ENCODE measurements around the gene XRCC5.

Gene XRCC5

DNA sequence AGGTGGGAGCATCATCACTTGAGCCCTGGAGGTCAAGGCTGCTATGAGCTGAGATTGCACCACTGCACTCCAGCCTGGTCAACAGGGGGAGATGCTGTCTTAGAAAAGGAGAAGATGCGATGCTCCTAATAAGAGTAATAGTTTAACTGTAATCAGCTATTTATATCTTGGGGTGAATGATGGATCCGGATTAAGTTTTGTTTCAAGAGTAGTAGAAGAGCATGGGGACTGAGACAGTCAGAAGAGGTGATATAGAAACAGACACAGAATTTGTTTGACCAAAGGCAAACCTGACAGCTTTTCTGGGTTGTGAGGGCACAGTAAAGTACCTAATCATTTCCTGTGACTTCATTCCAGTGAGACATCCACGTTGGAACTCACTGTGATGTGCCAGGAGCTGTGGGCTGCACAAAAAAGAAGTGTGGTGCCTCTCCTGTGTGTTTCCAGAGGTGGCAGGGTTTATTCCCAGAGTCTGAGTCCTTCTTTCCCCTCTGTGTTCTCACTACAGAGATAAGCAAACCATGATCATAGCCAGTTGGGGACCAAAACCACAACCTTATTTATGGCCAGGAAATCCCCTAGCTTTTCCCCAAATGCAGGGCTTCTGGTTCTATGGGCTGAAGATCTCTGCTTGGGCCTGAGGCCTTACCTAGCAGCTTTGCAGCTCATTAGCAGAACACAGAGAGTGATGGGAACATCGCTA, 113.7 kb downstream of the XRCC5 start:
- no peak for DNase-seq (ENCODE audit: extremely low read depth in 1 of 2, low read depth in 1 of 2)

DNA sequence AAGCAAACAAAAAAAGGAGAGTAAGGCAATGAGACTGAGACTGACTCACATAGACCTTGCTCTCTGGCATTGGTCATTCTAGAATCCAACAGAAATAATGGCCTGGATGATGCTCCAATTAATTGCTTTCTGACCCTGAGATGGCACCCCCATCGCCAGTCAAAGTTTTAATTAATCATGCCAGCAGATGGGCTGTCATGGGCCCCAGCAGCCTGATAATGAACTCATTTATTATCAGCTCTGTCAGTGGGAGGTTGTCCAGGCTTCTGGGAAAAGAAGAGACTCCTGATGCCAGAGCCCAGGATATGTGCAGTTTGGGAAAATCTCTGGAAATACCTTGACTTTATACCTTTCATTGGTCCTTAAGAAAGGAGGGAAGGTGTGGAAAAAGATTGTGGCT, 115.2 kb downstream of the XRCC5 start:
- DNase-seq (ENCODE audit: extremely low read depth in 1 of 2, low read depth in 1 of 2): no peak

DNA sequence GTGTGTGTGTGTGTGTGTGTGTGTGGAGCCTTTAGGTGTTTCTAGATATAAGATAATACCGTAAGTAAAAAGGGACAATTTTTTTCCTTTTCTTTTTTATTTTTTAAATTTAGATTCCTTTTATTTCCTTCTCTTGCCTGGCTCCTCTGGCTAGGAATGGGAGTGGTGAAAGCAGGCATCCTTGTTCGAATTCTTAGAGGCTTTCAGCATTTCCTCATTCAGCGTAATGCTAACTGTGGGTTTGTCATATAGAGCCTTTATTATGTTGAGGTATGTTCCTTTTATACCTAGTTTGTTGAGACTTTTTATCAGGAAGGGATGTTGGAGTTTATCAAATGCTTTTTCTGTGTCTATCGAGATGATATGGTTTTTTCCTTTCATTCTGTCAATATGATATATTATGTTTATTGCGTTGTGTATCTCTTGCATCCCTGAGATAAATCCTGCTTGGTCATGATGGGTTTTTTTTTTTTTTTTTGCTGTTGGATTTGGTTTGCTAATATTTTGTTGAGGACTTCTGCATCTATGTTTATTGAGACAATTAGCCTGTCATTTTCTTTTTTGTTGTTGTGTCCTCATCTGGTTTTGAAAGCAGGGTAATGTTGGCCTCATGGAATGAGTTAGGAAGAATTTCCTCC, 120.2 kb downstream of the XRCC5 start:
- DNase-seq (ENCODE audit: extremely low read depth in 1 of 2, low read depth in 1 of 2): no peak

DNA sequence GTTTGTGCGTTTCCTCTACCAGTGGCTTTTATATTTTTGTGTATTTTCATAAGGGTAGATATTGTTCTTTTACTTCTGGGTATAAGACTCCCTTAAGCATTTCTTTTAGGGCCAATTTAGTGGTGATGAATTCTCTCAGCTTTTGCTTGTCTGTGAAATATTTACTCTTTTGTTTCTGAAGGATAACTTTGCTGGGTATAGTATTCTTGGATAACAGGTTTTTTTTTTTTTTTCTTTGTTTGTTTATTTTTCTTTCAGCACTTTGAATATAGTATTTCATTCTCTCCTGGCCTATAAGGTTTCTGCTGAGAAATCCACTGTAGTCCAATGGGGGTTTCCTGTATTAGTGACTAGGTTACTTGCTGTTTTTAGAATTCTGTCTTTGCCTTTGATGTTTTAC, 122.7 kb downstream of the XRCC5 start:
- no peak for DNase-seq (ENCODE audit: extremely low read depth in 1 of 2, low read depth in 1 of 2)

DNA sequence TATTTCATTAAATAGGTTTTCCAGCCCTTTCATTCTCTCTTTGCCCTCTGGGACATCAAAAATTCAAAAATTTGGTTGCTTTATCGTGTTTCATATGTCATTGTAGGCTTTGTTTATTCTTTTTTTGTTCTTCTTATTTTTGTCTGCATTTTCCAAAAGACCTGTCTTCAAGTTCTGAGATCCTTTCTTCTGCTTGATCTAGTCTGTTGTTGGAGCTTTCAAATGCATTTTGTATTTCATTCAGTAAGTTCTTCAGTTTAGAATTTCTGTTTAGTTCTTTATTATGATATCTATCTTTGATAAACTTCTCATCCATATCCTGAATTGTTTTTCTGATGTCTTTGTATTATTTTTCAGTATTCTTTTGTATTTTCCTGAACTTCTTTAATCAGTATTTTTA, 123.6 kb downstream of the XRCC5 start:
- DNase-seq (ENCODE audit: extremely low read depth in 1 of 2, low read depth in 1 of 2): no peak

DNA sequence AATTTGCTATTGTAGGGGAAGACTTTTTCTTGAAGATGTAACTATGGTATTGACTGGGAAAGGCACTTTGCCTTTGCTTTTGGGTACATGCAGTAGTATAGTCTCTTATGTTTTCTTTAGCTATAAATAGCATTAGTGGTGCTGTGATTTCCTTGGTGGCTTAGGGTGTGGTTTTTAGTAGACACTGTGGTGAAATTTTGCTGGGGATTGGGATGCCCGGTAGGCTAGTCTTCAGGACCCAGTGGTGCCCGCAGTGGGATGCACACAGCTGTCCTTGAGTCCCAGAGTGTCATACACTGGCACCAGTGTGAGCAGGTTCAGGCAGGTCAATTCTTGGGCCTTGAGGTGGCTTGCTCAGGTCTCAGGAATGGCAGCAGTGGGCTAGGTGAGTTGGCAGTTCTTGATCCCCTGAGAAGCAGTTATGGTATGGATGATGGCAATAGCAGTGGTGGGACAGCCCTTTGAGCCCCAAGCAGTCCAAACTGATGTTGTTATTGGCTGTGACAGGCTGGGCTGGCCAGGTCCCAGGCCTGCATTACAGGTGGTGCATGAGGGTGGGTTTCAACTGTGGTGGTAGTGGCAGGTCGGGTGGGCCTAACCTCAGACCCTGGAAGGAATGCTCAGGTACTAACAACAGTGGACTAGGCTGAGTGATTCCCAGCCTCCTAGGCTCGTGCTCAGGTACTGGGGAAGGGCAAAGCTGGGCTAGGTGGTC, 124.3 kb downstream of the XRCC5 start:
- no peak for DNase-seq (ENCODE audit: extremely low read depth in 1 of 2, low read depth in 1 of 2)

DNA sequence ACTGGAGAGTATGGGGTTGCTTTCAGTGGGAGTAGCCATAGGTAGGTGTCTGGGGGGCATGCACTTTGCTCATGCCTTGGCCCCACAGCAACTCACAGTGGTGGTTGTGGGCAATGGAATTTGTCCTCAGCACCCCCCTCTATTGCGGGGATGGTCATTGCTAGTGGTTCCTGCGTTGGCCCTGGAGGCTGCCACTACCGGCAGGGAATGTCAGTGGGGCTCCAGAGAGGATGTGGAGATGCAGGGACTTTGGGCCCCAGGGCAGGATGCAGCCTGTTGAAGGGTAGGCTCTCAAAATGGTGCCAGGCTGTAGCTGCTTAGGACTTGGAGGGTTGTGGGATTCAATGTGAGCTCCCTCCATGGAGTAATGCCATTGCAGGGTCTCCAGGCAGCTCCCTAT, 125.0 kb downstream of the XRCC5 start:
- no peak for DNase-seq (ENCODE audit: extremely low read depth in 1 of 2, low read depth in 1 of 2)

DNA sequence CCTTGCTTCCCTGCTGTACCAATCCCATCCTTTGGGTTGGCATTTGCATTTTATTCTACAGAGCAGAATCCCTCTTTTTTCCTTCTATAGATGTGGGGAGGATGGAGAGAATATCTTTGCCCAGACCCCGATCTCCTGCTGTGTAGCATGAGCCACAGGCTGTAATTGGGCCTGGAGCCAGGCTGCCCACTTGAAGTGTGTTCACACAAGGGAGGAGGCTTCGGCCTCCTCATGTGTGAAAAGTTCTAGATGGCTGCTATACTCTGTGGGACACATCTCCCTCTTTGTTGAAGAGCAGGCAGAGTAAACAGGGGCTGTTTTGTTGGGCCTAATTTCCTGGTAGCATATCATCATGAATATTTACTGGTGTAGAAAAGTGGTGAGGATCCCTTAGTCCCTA, 126.3 kb downstream of the XRCC5 start:
- no peak for DNase-seq (ENCODE audit: extremely low read depth in 1 of 2, low read depth in 1 of 2)

DNA sequence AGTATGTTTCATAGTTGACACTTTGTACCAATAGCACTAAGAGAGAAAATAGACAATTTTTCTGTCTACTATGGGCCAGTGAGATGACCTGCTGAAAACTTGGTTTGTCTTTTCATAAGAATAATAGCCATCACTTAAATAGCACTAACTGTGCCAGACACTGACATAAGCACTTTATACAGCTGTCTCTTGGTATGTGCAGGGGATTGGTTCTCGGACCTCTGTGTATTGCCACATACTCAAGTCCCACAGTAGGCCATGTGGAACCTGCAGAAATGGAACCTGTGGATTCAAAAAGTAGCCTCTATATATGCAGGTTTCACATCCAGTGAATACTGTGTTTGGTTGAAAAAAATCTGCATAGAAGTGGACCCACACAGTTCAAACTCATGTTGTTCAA, 126.7 kb downstream of the XRCC5 start:
- DNase-seq (ENCODE audit: extremely low read depth in 1 of 2, low read depth in 1 of 2): no peak

DNA sequence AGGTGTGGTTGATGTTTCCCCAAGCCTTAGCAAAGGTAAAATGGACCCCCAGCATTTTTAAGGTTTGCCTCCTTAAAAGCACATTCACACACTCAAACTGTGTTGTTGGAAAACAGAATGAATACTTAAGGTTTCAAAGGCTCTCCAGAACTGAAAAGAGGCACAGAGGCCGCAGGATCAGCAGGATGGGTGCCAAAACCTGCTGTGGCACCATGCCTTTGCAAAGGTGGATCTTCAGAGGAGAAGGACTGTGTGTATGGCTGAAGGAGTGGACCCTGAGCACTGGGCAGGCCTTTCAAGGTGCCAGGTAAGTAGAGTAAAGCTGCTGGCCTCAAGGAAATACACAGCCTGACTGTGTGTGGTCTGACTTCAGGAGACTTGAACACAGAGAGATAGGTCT, 127.3 kb downstream of the XRCC5 start:
- DNase-seq (ENCODE audit: extremely low read depth in 1 of 2, low read depth in 1 of 2): no peak

DNA sequence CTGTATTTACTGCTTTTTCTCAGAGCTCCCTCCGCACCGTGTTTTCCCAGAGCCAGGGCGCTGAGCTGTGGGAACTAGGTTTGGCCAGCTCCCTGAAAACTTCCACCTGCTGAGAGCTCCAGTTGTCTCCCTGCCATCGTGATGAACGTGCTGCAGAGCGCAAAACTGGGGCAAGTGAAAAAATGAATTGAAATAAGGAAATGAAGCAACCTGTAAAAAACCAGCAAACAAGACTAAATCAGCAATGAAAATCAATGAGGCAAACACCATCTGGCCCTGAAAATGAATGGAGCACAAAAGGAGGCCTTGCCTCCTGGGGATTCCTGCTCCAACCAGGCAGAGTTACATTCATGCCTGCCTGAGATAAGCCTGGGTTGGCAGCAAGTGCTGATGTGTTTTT, 133.2 kb downstream of the XRCC5 start:
- DNase-seq (ENCODE audit: extremely low read depth in 1 of 2, low read depth in 1 of 2): no peak

DNA sequence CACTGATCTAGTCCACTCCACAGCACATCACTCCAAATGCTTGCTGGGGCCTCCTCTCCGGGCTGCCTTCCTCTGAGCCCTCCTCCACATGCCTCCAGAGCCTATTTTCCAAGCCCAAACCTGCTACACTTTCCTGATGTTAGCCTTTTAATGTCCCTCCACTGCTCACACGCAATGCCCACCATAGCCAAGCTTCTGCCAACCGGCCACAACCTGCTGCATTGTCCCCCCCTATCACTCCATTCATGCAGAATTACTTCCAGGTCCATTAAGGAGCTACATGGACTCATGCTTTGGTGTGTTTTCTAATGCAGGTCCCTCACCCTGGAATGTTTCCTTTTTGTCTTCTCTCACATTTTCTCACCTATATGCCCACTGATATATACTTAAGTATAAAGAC, 133.9 kb downstream of the XRCC5 start:
- no peak for DNase-seq (ENCODE audit: extremely low read depth in 1 of 2, low read depth in 1 of 2)

DNA sequence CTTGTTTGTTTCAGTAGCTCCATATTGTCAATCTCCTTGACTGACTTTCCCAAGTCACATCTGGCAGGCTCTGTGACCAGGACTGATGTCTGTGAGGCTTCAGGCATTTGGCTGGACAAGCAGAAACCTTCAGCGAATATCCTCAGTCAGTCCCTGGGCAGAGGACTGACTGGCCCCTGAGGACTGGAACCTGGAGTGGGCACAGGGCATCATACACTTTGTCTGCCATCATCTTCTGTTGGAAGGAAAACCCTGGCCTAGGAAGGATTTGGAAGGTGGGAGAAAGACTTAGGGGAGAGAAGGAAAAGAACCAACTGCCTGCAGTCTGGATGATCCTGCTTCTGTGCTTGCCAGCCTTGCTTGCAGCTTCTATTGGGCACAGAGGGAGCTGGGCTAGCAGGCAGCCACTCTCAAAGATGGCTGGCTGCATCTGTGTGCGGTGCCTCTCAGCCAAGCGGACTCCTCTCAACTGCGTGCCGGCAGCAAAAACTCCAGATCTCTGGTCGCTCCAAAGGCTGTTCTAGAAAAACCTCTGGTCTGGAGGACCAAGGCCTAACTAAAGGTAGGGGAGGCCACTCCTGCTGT, 136.3 kb downstream of the XRCC5 start:
- DNase-seq (ENCODE audit: extremely low read depth in 1 of 2, low read depth in 1 of 2): no peak

DNA sequence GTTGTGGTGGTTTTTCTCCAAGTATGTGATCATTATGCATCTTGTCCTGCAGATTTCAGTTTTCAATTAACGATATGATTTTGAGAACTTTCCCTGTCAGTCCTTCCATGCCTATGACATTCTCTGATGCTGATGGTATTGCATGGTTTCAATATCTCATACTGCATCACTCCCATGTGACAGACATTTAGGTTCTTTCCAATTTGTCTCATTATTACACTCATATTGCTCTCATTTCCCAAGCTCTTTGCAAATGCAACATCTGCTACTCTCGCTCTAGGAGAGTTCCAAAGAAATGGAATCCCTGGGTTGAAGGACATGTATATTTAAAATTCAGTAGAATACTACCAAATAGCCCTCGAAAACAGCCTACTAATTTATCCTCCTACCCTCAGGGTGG, 137.6 kb downstream of the XRCC5 start:
- DNase-seq (ENCODE audit: extremely low read depth in 1 of 2, low read depth in 1 of 2): no peak

Data from activated CD8-positive, alpha-beta memory T cell treated with anti-CD3 and anti-CD28 coated beads for 1 hour (primary cell).